ENCODE results near the gene RAPH1.

Gene RAPH1

DNA sequence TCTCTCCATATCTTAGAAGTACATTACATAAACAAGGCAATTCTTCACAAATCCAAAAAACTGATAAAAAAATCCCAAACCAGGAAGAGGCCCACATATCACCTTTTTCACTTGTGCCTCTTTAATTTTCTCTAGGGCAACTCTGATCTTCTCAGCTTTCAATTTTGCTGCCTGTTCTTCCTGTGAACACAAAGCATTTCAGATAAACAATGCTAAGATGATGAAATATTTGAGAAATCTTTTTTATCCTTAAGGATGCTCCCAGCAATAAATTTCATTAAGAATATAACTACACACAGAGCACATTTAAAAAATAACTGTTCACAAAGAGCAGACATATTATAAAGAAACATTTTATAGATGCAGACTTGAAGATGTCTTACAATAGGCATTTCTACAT lies 73.4 kb downstream of the RAPH1 start:
- DNase-seq (ENCODE audit: extremely low read depth, low read depth) = no peak
- no peak for TF ChIP-seq CTCF (IDR thresholded peaks at IDR 0.05; ENCODE audit: low read depth, low read length)

- DNase-seq (ENCODE audit: extremely low read depth, low read depth) = no peak
- TF ChIP-seq CTCF (IDR thresholded peaks at IDR 0.05; ENCODE audit: low read depth, low read length) = no peak
Measured at GRCh38 chr2:203455209-203455608, 79.9 kb downstream of the RAPH1 start.

GRCh38 chr2:203453858-203454451 lies 81.1 kb downstream of the RAPH1 start:
- TF ChIP-seq CTCF (IDR thresholded peaks at IDR 0.05; ENCODE audit: low read depth, low read length) = peak; percentile 70
- peak; percentile 16 for DNase-seq (ENCODE audit: extremely low read depth, low read depth)

- no peak for DNase-seq (ENCODE audit: extremely low read depth, low read depth)
- no peak for TF ChIP-seq CTCF (IDR thresholded peaks at IDR 0.05; ENCODE audit: low read depth, low read length)
Measured at GRCh38 chr2:203451689-203452088, 83.4 kb downstream of the RAPH1 start.

GRCh38 chr2:203451011-203451410 lies 84.1 kb downstream of the RAPH1 start:
- no peak for TF ChIP-seq CTCF (IDR thresholded peaks at IDR 0.05; ENCODE audit: low read depth, low read length)
- no peak for DNase-seq (ENCODE audit: extremely low read depth, low read depth)

GRCh38 chr2:203450561-203450960 lies 84.5 kb downstream of the RAPH1 start:
- DNase-seq (ENCODE audit: extremely low read depth, low read depth) = no peak
- no peak for TF ChIP-seq CTCF (IDR thresholded peaks at IDR 0.05; ENCODE audit: low read depth, low read length)

GRCh38 chr2:203446780-203447179 lies 88.3 kb downstream of the RAPH1 start:
- no peak for DNase-seq (ENCODE audit: extremely low read depth, low read depth)
- no peak for TF ChIP-seq CTCF (IDR thresholded peaks at IDR 0.05; ENCODE audit: low read depth, low read length)

All from AG09319 (cell line).